ENCODE data around the gene PRRC1. TPM values are rescaled to one million over a fixed set of nuclear protein-coding genes. Genes with fewer than 3 reads are reported as not detected.

Gene PRRC1
- total RNA-seq, 4 donors from 2014 or later, result 27.2 to 49.1 (median 30.1) TPM

- Histone ChIP-seq H3K4me1 (no peaks in the 10 kb centered on the region), H3K36me3 (no peaks in the 10 kb centered on the region), H3K9me3 (no peaks in the 10 kb centered on the region), H3K4me3 (no peak overlapping the region), H3K27ac (no peak overlapping the region), H3K27me3 (no peaks in the 10 kb centered on the region)
- no peak for ATAC-seq
- WGBS, 2 donors (ENCODE audit: low coverage in 1 of 2), result 81 to 93% methylated on average over 4 to 6 of the region's 6 CpGs
- no peak for TF ChIP-seq POLR2AphosphoS5 (IDR thresholded peaks at IDR 0.05)
- no peak for TF ChIP-seq POLR2A (IDR thresholded peaks at IDR 0.05)
- no peak for TF ChIP-seq CTCF (IDR thresholded peaks at IDR 0.05)
- no peak for TF ChIP-seq EP300 (IDR thresholded peaks at IDR 0.05)
These were observed 72.8 kb downstream of the PRRC1 start for GRCh38 chr5:127590156-127590722.

- Histone ChIP-seq H3K9me3 (no peaks in the 10 kb centered on the region), H3K27me3 (no peaks in the 10 kb centered on the region), H3K27ac (no peak overlapping the region), H3K4me1 (peaks cover 0 to 15% (median 0%) of the 10 kb centered on the region in 3 donors), H3K36me3 (no peaks in the 10 kb centered on the region), H3K4me3 (no peak overlapping the region)
- TF ChIP-seq POLR2A (IDR thresholded peaks at IDR 0.05), result no peak
- ATAC-seq, result no peak
- 76 to 88% methylated on average over 8 to 9 of the region's 9 CpGs for WGBS, 2 donors (ENCODE audit: low coverage in 1 of 2)
These were observed 78.3 kb downstream of the PRRC1 start for GRCh38 chr5:127595484-127596368.

- WGBS, 2 donors (ENCODE audit: low coverage in 1 of 2), result no CpG with 5 or more reads among the region's 3 CpGs
- H3K4me3 ChIP-seq, result no peak overlapping the region
- no peak for TF ChIP-seq POLR2AphosphoS5 (IDR thresholded peaks at IDR 0.05)
- no peak for TF ChIP-seq EP300 (IDR thresholded peaks at IDR 0.05)
- TF ChIP-seq CTCF (IDR thresholded peaks at IDR 0.05), result no peak
- TF ChIP-seq POLR2A (IDR thresholded peaks at IDR 0.05), result no peak
These were observed 79.1 kb downstream of the PRRC1 start for GRCh38 chr5:127596501-127596900.

GRCh38 chr5:127599320-127599719 is 81.9 kb downstream of the PRRC1 start:
- ATAC-seq, result peak; percentile 18
- TF ChIP-seq EP300 (IDR thresholded peaks at IDR 0.05), result no peak
- no peak for TF ChIP-seq CTCF (IDR thresholded peaks at IDR 0.05)
- TF ChIP-seq POLR2A (IDR thresholded peaks at IDR 0.05), result no peak
- TF ChIP-seq POLR2AphosphoS5 (IDR thresholded peaks at IDR 0.05), result no peak
- Histone ChIP-seq H3K4me1 (peaks cover 0 to 32% (median 4%) of the 10 kb centered on the region in 3 donors), H3K36me3 (no peaks in the 10 kb centered on the region), H3K27ac (peak overlapping the region in 2 of 4 donors; percentile 7 to 28), H3K9me3 (no peaks in the 10 kb centered on the region), H3K27me3 (no peaks in the 10 kb centered on the region), H3K4me3 (no peak overlapping the region)
- 64 to 86% methylated on average over 2 to 3 of the region's 3 CpGs for WGBS, 2 donors (ENCODE audit: low coverage in 1 of 2)

More at GRCh38 chr5:127596501-127596900, 79.1 kb downstream of the PRRC1 start:
- Histone ChIP-seq H3K27ac (no peak overlapping the region), H3K36me3 (no peaks in the 10 kb centered on the region), H3K9me3 (no peaks in the 10 kb centered on the region), H3K4me1 (peaks cover 0 to 15% (median 0%) of the 10 kb centered on the region in 3 donors), H3K27me3 (no peaks in the 10 kb centered on the region)
- no peak for ATAC-seq

GRCh38 chr5:127599847-127600246 is 82.4 kb downstream of the PRRC1 start:
- TF ChIP-seq POLR2AphosphoS5 (IDR thresholded peaks at IDR 0.05) (no peak), POLR2A (IDR thresholded peaks at IDR 0.05) (no peak), CTCF (IDR thresholded peaks at IDR 0.05) (no peak), EP300 (IDR thresholded peaks at IDR 0.05) (no peak)
- ATAC-seq, result peak; percentile 29
- WGBS, 2 donors (ENCODE audit: low coverage in 1 of 2), result 41 to 60% methylated on average over 2 to 3 of the region's 4 CpGs
- H3K27me3 ChIP-seq, result no peaks in the 10 kb centered on the region
- peak overlapping the region in 2 of 4 donors; percentile 7 to 28 for H3K27ac ChIP-seq
- H3K4me3 ChIP-seq, result no peak overlapping the region
- no peaks in the 10 kb centered on the region for H3K36me3 ChIP-seq
- peaks cover 0 to 32% (median 4%) of the 10 kb centered on the region in 3 donors for H3K4me1 ChIP-seq
- no peaks in the 10 kb centered on the region for H3K9me3 ChIP-seq

Data from gastroesophageal sphincter (tissue), 4 donors.